OCI-LY3 (cell line): Measurements from ENCODE around the gene PEPD.

Experiments used
- EZH2phosphoT487 ChIP-seq: fragments of 200-600 bp; shearing (Covaris generic); IDR thresholded peaks from 2 replicates; pipeline ENCODE4 v1.6.1; 2018; ENCODE audit warnings: antibody characterized with exemption, mixed run types, low read depth
- TF ChIP-seq, protein P1 (sequence below): fragments of 200-600, 300-600 bp; sonication (generic); IDR thresholded peaks from 2 replicates; pipeline ENCODE4 v1.5.1; 2014; ENCODE audit warnings: antibody characterized with exemption, low read length, low read depth

DNA sequence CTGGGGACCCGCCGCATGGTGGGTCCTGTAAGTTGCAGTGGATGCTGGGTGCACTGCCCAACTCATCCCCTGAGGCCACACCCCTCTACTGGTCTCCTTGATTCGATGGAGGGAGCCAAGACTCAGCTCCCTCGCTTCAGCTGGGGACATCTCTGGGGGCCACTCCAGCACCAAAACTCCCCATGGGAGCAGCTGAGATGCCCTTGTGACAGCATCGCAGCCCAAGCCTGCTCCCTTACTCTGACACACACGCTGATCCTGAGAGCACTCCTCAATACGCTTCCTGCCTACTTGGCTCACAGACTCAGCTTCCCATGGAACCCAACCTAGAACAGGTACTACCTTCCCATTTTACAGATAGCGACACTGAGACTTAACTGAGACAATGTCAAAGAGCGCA lies 56.2 kb downstream of the PEPD start:
- TF ChIP-seq, protein P1, sequence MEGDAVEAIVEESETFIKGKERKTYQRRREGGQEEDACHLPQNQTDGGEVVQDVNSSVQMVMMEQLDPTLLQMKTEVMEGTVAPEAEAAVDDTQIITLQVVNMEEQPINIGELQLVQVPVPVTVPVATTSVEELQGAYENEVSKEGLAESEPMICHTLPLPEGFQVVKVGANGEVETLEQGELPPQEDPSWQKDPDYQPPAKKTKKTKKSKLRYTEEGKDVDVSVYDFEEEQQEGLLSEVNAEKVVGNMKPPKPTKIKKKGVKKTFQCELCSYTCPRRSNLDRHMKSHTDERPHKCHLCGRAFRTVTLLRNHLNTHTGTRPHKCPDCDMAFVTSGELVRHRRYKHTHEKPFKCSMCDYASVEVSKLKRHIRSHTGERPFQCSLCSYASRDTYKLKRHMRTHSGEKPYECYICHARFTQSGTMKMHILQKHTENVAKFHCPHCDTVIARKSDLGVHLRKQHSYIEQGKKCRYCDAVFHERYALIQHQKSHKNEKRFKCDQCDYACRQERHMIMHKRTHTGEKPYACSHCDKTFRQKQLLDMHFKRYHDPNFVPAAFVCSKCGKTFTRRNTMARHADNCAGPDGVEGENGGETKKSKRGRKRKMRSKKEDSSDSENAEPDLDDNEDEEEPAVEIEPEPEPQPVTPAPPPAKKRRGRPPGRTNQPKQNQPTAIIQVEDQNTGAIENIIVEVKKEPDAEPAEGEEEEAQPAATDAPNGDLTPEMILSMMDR = no peak
- TF ChIP-seq EZH2phosphoT487 = no peak
